HCT116 (cell line): ENCODE measurements around the gene PRSS53. TPM values are rescaled to one million over a fixed set of nuclear protein-coding genes. Genes with fewer than 3 reads are reported as not detected.

ENCODE experiments used
- ATAC-seq: fragments of 200-7000 bp; cut with Tn5 transposase; 2 replicates; pipeline ENCODE4 v1.9.1; 2020; ENCODE audit warnings: mild to moderate bottlenecking, moderate library complexity
- BruUV-seq: library from RNA; stranded (reverse); fragments of 400-500 nt; replicated peaks from 2 replicates; lab custom pipeline; 2021; lab: Mats Ljungman, UMichigan
- CTCF ChIA-PET: fragments of 300-600 bp; sonication (Branson Sonifier 250); formaldehyde crosslinking; loops from one replicate; lab custom pipeline; 2021; ENCODE audit warnings: antibody characterized with exemption; lab: Charles Lee
- POLR2A ChIA-PET: fragments of 300-600, 350-600 bp; sonication (Branson Sonifier 250); formaldehyde crosslinking; loops from one replicate; lab custom pipeline; 2021; ENCODE audit warnings: antibody characterized with exemption; lab: Charles Lee
- RAD21 ChIA-PET, 2 experiments: fragments of 300-600 bp; sonication (Branson Sonifier 250); formaldehyde crosslinking; loops; one replicate each; lab custom pipeline; 2023; ENCODE audit warnings: low total read pairs in 2 of 2; ENCODE audit not compliant: uncharacterized antibody in 2 of 2, unreplicated experiment in 2 of 2, low non-redundant PET in 1 of 2; lab: Charles Lee
- DNase-seq: peaks from one replicate; pipeline ENCODE4 v3.0.0-alpha.2; 2010; ENCODE audit warnings: low read depth, low spot score
- H2AFZ ChIP-seq: fragments of 200-600 bp; shearing (Covaris generic), sonication (generic); 2 replicates; pipeline ENCODE4 v1.6.1; 2017; ENCODE audit warnings: low read depth, mixed run types, mixed read lengths, antibody characterized with exemption, low read length; ENCODE audit not compliant: poor library complexity, severe bottlenecking
- H3K27ac ChIP-seq: 2 replicates; pipeline ENCODE4 v1.5.1; 2012; ENCODE audit warnings: low read depth, low read length
- H3K27me3 ChIP-seq: fragments of 200-600 bp; sonication (generic); 2 replicates; pipeline ENCODE4 v1.6.1; 2016; ENCODE audit warnings: mixed run types, low read length, mixed read lengths; ENCODE audit not compliant: insufficient read depth
- H3K36me3 ChIP-seq, 2 experiments: fragments of 200-500 bp in 1 of 2; fragments of 200-600 bp in 1 of 2; sonication (Bioruptor generic) in 1 of 2; sonication (generic) in 1 of 2; 2 replicates each; pipeline versions ENCODE4 v1.5.1 to v1.6.1; 2014 to 2016; ENCODE audit warnings: low read length in 2 of 2, inconsistent platforms in 1 of 2, mixed read lengths in 1 of 2, mixed run types in 1 of 2; ENCODE audit not compliant: insufficient read depth in 2 of 2, control insufficient read depth in 1 of 2
- H3K4me1 ChIP-seq, 2 experiments: fragments of 200-600 bp in 1 of 2; sonication (generic) in 1 of 2; 2 replicates each; pipeline versions ENCODE4 v1.5.1 to v1.6.1; 2012 to 2017; ENCODE audit warnings: low read length in 2 of 2, inconsistent platforms in 1 of 2, mild to moderate bottlenecking in 1 of 2, mixed read lengths in 1 of 2, mixed run types in 1 of 2, moderate library complexity in 1 of 2; ENCODE audit not compliant: insufficient read depth in 2 of 2, control insufficient read depth in 1 of 2
- H3K4me2 ChIP-seq: fragments of 200-600 bp; sonication (generic); 2 replicates; pipeline ENCODE4 v1.6.1; 2017; ENCODE audit warnings: mixed run types, low read length, mixed read lengths
- H3K4me3 ChIP-seq, 2 experiments: fragments of 200-600 bp in 1 of 2; sonication (generic) in 1 of 2; replicated peaks in 1 of 2; 2 replicates each; pipeline ENCODE4 v1.5.1; 2011 to 2016; ENCODE audit warnings: low read length in 2 of 2, control low read depth in 1 of 2, low read depth in 1 of 2, mild to moderate bottlenecking in 1 of 2, mixed read lengths in 1 of 2, mixed run types in 1 of 2
- H3K79me2 ChIP-seq: fragments of 200-600 bp; sonication (generic); 2 replicates; pipeline ENCODE4 v1.6.1; 2017; ENCODE audit warnings: mild to moderate bottlenecking, mixed run types, low read length, moderate library complexity, mixed read lengths; ENCODE audit not compliant: insufficient read depth
- H3K9ac ChIP-seq: fragments of 200-600 bp; sonication (generic); 2 replicates; pipeline ENCODE4 v1.6.1; 2016; ENCODE audit warnings: low read length, mixed read lengths
- H3K9me2 ChIP-seq: fragments of 200-600 bp; sonication (generic), shearing (Covaris generic); 2 replicates; pipeline ENCODE4 v1.6.1; 2017; ENCODE audit warnings: mixed run types, mild to moderate bottlenecking, moderate library complexity; ENCODE audit not compliant: insufficient read depth
- H3K9me3 ChIP-seq, 2 experiments: fragments of 200-500 bp in 1 of 2; fragments of 200-600 bp in 1 of 2; sonication (Bioruptor generic) in 1 of 2; sonication (generic) in 1 of 2; 2 replicates each; pipeline ENCODE4 v1.6.1; 2014 to 2017; ENCODE audit warnings: low read length in 2 of 2, mixed read lengths in 2 of 2, inconsistent platforms in 1 of 2, low read depth in 1 of 2, mild to moderate bottlenecking in 1 of 2, mixed run types in 1 of 2, moderate library complexity in 1 of 2; ENCODE audit not compliant: control insufficient read depth in 1 of 2, insufficient read depth in 1 of 2
- H4K20me1 ChIP-seq: fragments of 200-600 bp; sonication (generic), shearing (Covaris generic); 2 replicates; pipeline ENCODE4 v1.6.1; 2017; ENCODE audit warnings: mixed run types, mild to moderate bottlenecking, moderate library complexity; ENCODE audit not compliant: insufficient read depth
- CEBPB ChIP-seq: IDR thresholded peaks from 2 replicates; pipeline ENCODE4 v1.6.1; 2012; ENCODE audit warnings: low read depth
- EZH2 ChIP-seq: fragments of 200-600 bp; sonication (generic); IDR thresholded peaks from 2 replicates; pipeline ENCODE4 v1.6.1; 2017; ENCODE audit warnings: antibody characterized with exemption, mixed run types
- EZH2phosphoT487 ChIP-seq: fragments of 200-600 bp; IDR thresholded peaks from 2 replicates; pipeline ENCODE4 v1.6.1; 2018; ENCODE audit warnings: antibody characterized with exemption, borderline replicate concordance
- FOSL1 ChIP-seq: IDR thresholded peaks from 2 replicates; pipeline ENCODE4 v1.6.1; 2012; ENCODE audit warnings: low read depth
- JUND ChIP-seq: IDR thresholded peaks from 2 replicates; pipeline ENCODE4 v1.6.1; 2012
- POLR2A ChIP-seq: IDR thresholded peaks from 2 replicates; pipeline ENCODE4 v1.7.0; 2011; ENCODE audit warnings: borderline replicate concordance; ENCODE audit not compliant: insufficient read depth, insufficient read length; ENCODE audit errors: extremely low read depth
- POLR2AphosphoS5 ChIP-seq: IDR thresholded peaks from 2 replicates; pipeline ENCODE4 v1.6.1; 2011; ENCODE audit warnings: mild to moderate bottlenecking, low read depth, low read length, moderate library complexity
- SIN3A ChIP-seq: IDR thresholded peaks from 2 replicates; pipeline ENCODE4 v1.6.1; 2012; ENCODE audit warnings: low read depth
- SP1 ChIP-seq: IDR thresholded peaks from 2 replicates; pipeline ENCODE4 v1.6.1; 2012; ENCODE audit warnings: low read depth
- SRF ChIP-seq: IDR thresholded peaks from 2 replicates; pipeline ENCODE4 v1.6.1; 2012; ENCODE audit warnings: low read depth
- TCF7L2 ChIP-seq: IDR thresholded peaks from 2 replicates; pipeline ENCODE4 v1.7.0; 2011; ENCODE audit warnings: borderline replicate concordance, inconsistent platforms; ENCODE audit not compliant: insufficient read depth, insufficient read length; ENCODE audit errors: extremely low read depth
- YY1 ChIP-seq: IDR thresholded peaks from 2 replicates; pipeline ENCODE4 v1.6.1; 2011; ENCODE audit warnings: low read length, low read depth, moderate library complexity, mild to moderate bottlenecking; ENCODE audit not compliant: insufficient replicate concordance; ENCODE audit errors: extremely low read depth
- ZFX ChIP-seq: fragments of 450-650 bp; IDR thresholded peaks from 2 replicates; pipeline ENCODE4 v1.6.1; 2017
- intact Hi-C: fragments of 100-400 bp; cut with micrococcal nuclease; formaldehyde crosslinking; loops from 2 replicates; pipeline ENCODE4 v1.10.0; 2022
- total RNA-seq: library from RNA; stranded (reverse); gene quantifications from one replicate; pipeline ENCODE4 v1.2.1, GENCODE V29; 2021; ENCODE audit not compliant: unreplicated experiment
- TF ChIP-seq, protein P1 (sequence below), 3 experiments: fragments of 200-600 bp in 1 of 3; sonication (generic) in 1 of 3; IDR thresholded peaks in 2 of 3; conservative IDR thresholded peaks in 1 of 3; 2 replicates each; pipeline ENCODE4 v1.5.1; 2012 to 2017; ENCODE audit warnings: low read depth in 2 of 3, low read length in 2 of 3, antibody characterized with exemption in 1 of 3, borderline replicate concordance in 1 of 3, control low read depth in 1 of 3, mild to moderate bottlenecking in 1 of 3, mixed read lengths in 1 of 3, mixed run types in 1 of 3, moderate library complexity in 1 of 3; ENCODE audit not compliant: insufficient read depth in 1 of 3
- TF ChIP-seq, protein P2 (sequence below): IDR thresholded peaks from 2 replicates; pipeline ENCODE4 v1.6.1; 2012

Gene PRSS53
- total RNA-seq, 1 experiment from 2014 or later, result 11.6 TPM

DNA sequence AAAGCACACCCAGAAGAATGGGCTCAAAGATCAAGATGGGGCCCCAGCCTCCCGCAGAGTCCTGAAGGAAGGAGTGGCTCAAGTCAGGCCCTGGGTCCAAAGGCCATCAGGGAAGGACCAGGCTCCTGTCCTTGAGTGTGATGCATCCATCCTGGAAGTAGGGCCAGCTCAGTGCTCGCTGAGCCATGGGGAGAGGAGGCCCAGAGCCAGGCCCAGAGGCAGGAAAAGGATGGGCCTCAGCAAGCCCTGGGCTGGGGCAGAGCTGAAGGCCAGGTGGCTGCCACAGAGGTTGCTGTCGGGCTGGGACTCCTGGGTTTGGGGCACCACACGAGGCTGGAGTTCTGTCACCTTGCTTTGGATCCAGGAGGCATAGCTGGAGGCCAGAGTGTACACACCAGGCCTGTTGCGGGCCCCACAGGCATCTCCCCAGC lies 43.1 kb upstream of the PRSS53 start:
- Histone ChIP-seq H3K9me2 (no peaks in the 10 kb centered on the region), H3K4me2 (no peak overlapping the region), H3K4me3 (no peak overlapping the region), H3K9me3 (no peaks in the 10 kb centered on the region), H3K79me2 (peaks cover 7% of the 10 kb centered on the region; the same call in 1 of the 2 replicates), H2AFZ (no peak overlapping the region), H3K27me3 (no peaks in the 10 kb centered on the region), H3K27ac (no peak overlapping the region; the same call in 1 of the 2 replicates), H3K36me3 (peaks cover 8 to 14% of the 10 kb centered on the region in 2 experiments; a peak in 3 of 4 replicates), H4K20me1 (no peaks in the 10 kb centered on the region), H3K9ac (no peak overlapping the region), H3K4me1 (peaks cover 29 to 45% of the 10 kb centered on the region in 2 experiments)
- DNase-seq (no peak), ATAC-seq (no peak)
- POLR2A ChIA-PET, result interaction anchor here (1.4 to 2.4 kb wide), 2 partner anchors 11 to 14 kb away, joined by 3 to 7 read pairs; partner anchors contain the start of gene KAT8
- RAD21 ChIA-PET, result no interaction called here
- no peak for TF ChIP-seq SRF
- TF ChIP-seq SIN3A, result no peak
- no peak for TF ChIP-seq JUND
- TF ChIP-seq EZH2, result no peak
- no peak for TF ChIP-seq CEBPB
- TF ChIP-seq POLR2AphosphoS5, result no peak
- TF ChIP-seq YY1, result no peak
- no peak for TF ChIP-seq FOSL1
- no peak for TF ChIP-seq ZFX
- TF ChIP-seq, protein P1, sequence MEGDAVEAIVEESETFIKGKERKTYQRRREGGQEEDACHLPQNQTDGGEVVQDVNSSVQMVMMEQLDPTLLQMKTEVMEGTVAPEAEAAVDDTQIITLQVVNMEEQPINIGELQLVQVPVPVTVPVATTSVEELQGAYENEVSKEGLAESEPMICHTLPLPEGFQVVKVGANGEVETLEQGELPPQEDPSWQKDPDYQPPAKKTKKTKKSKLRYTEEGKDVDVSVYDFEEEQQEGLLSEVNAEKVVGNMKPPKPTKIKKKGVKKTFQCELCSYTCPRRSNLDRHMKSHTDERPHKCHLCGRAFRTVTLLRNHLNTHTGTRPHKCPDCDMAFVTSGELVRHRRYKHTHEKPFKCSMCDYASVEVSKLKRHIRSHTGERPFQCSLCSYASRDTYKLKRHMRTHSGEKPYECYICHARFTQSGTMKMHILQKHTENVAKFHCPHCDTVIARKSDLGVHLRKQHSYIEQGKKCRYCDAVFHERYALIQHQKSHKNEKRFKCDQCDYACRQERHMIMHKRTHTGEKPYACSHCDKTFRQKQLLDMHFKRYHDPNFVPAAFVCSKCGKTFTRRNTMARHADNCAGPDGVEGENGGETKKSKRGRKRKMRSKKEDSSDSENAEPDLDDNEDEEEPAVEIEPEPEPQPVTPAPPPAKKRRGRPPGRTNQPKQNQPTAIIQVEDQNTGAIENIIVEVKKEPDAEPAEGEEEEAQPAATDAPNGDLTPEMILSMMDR (IDR thresholded peaks at IDR 0.05 in 2 of 3, conservative IDR thresholded peaks at IDR 0.05 in 1 of 3; ENCODE audit: borderline replicate concordance in 1 of 3, insufficient read depth in 1 of 3, low read depth in 2 of 3, low read length in 2 of 3), result no peak
- TF ChIP-seq POLR2A, result no peak
- TF ChIP-seq EZH2phosphoT487, result no peak
- TF ChIP-seq, protein P2, sequence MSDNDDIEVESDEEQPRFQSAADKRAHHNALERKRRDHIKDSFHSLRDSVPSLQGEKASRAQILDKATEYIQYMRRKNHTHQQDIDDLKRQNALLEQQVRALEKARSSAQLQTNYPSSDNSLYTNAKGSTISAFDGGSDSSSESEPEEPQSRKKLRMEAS, result no peak
- no peak for TF ChIP-seq SP1
- no peak for TF ChIP-seq TCF7L2
- no TSS peak for BruUV-seq
- intact Hi-C loops, result no loop called here
- CTCF ChIA-PET, result interaction anchor here (0.6 to 1.6 kb wide), 2 partner anchors 10 to 29 kb away, joined by 4 to 8 read pairs; no protein-coding TSS in a partner anchor
